ENCODE measurements around the gene MED27.

MED27 gene

GRCh38 chr9:131874447-131874846, 205.2 kb downstream of the MED27 start:
- DNase-seq = no peak

GRCh38 chr9:131873891-131874440, 205.7 kb downstream of the MED27 start:
- no peak for DNase-seq

- no peak for DNase-seq
These were observed 206.3 kb downstream of the MED27 start for GRCh38 chr9:131873335-131873734.

- no peak for DNase-seq
These were observed 207.0 kb downstream of the MED27 start for GRCh38 chr9:131872702-131873101.

GRCh38 chr9:131872006-131872405, 207.7 kb downstream of the MED27 start:
- DNase-seq = no peak

GRCh38 chr9:131870156-131870555, 209.5 kb downstream of the MED27 start:
- DNase-seq = no peak

GRCh38 chr9:131869348-131869747, 210.3 kb downstream of the MED27 start:
- no peak for DNase-seq

GRCh38 chr9:131868766-131869165, 210.9 kb downstream of the MED27 start:
- DNase-seq = no peak

GRCh38 chr9:131867611-131868192, 212.0 kb downstream of the MED27 start:
- no peak for DNase-seq

GRCh38 chr9:131865446-131866195, 214.0 kb downstream of the MED27 start:
- no peak for DNase-seq

GRCh38 chr9:131864531-131864930, 215.1 kb downstream of the MED27 start:
- no peak for DNase-seq

- no peak for DNase-seq
These were observed 216.3 kb downstream of the MED27 start for GRCh38 chr9:131863306-131863896.

- DNase-seq = no peak
These were observed 217.4 kb downstream of the MED27 start for GRCh38 chr9:131862261-131862660.

- DNase-seq = no peak
These were observed 219.2 kb downstream of the MED27 start for GRCh38 chr9:131860430-131860829.

GRCh38 chr9:131858147-131858546, 221.5 kb downstream of the MED27 start:
- no peak for DNase-seq

- DNase-seq = no peak
These were observed 223.6 kb downstream of the MED27 start for GRCh38 chr9:131856105-131856504.

- DNase-seq = no peak
These were observed 224.6 kb downstream of the MED27 start for GRCh38 chr9:131854896-131855613.

- no peak for DNase-seq
These were observed 225.3 kb downstream of the MED27 start for GRCh38 chr9:131854334-131854733.

GRCh38 chr9:131853434-131853833, 226.2 kb downstream of the MED27 start:
- DNase-seq = no peak

GRCh38 chr9:131851414-131851813, 228.3 kb downstream of the MED27 start:
- no peak for DNase-seq

GRCh38 chr9:131849391-131849790, 230.3 kb downstream of the MED27 start:
- DNase-seq = no peak

- no peak for DNase-seq
These were observed 231.0 kb downstream of the MED27 start for GRCh38 chr9:131848570-131849160.
